Liver (tissue), 9 donors: Measurements from ENCODE around the gene ATP11A. TPM values are rescaled to one million over a fixed set of nuclear protein-coding genes. Genes with fewer than 3 reads are reported as not detected.
"Not testable (repeated sequence)": the region's sequence is repeated elsewhere in the genome, so short reads cannot be mapped to it uniquely, and the experiment has no call there.

Experiments
- DNase-seq: peaks from one replicate; pipeline ENCODE4 v3.0.0-alpha.2; 2017; ENCODE audit warnings: low spot score
- H3K27ac ChIP-seq, 2 donors: one replicate each; pipeline ENCODE4 v1.7.0; 2013; ENCODE audit warnings: inconsistent platforms in 2 of 2, low read length in 2 of 2, control low read depth in 1 of 2, low read depth in 1 of 2, mild to moderate bottlenecking in 1 of 2
- H3K27me3 ChIP-seq, 4 donors: one replicate each; pipeline versions ENCODE4 v1.6.1 to v1.7.0; 2013; ENCODE audit warnings: low read length in 3 of 4, inconsistent platforms in 1 of 4, mild to moderate bottlenecking in 1 of 4, moderate library complexity in 1 of 4; ENCODE audit not compliant: control insufficient read depth in 4 of 4, insufficient read depth in 4 of 4
- H3K36me3 ChIP-seq, 4 donors: one replicate each; pipeline versions ENCODE4 v1.6.1 to v1.7.0; 2013; ENCODE audit warnings: low read length in 3 of 4, mild to moderate bottlenecking in 3 of 4, low read depth in 1 of 4, moderate library complexity in 1 of 4; ENCODE audit not compliant: control insufficient read depth in 4 of 4, insufficient read depth in 3 of 4
- H3K4me1 ChIP-seq, 4 donors: one replicate each; pipeline versions ENCODE4 v1.6.1 to v1.7.0; 2013; ENCODE audit warnings: low read length in 3 of 4, mild to moderate bottlenecking in 3 of 4, moderate library complexity in 1 of 4; ENCODE audit not compliant: control insufficient read depth in 4 of 4, insufficient read depth in 4 of 4
- H3K4me3 ChIP-seq, 3 donors: one replicate each; pipeline versions ENCODE4 v1.6.1 to v1.7.0; 2013; ENCODE audit warnings: low read length in 3 of 3, control low read depth in 1 of 3, low read depth in 1 of 3, mild to moderate bottlenecking in 1 of 3
- H3K9ac ChIP-seq, 2 donors: one replicate each; pipeline ENCODE4 v1.7.0; 2013; ENCODE audit warnings: low read length in 2 of 2, mild to moderate bottlenecking in 2 of 2, moderate library complexity in 2 of 2, control low read depth in 1 of 2, low read depth in 1 of 2
- H3K9me3 ChIP-seq, 4 donors: one replicate each; pipeline versions ENCODE4 v1.6.1 to v1.7.0; 2013; ENCODE audit warnings: low read length in 3 of 4; ENCODE audit not compliant: control insufficient read depth in 4 of 4
- EGR1 ChIP-seq, 2 donors: IDR thresholded peaks; 2 replicates each; pipeline ENCODE4 v1.6.1; 2016 to 2018; ENCODE audit warnings: antibody characterized with exemption in 2 of 2, low read depth in 2 of 2
- FOXA1 ChIP-seq: IDR thresholded peaks from 2 replicates; pipeline ENCODE4 v1.6.1; 2016; ENCODE audit warnings: antibody characterized with exemption
- FOXA2 ChIP-seq: IDR thresholded peaks from 2 replicates; pipeline ENCODE4 v1.6.1; 2016; ENCODE audit warnings: antibody characterized with exemption
- GABPA ChIP-seq, 2 donors: IDR thresholded peaks in 1 of 2; conservative IDR thresholded peaks in 1 of 2; 2 replicates each; pipeline ENCODE4 v1.6.1; 2016; ENCODE audit warnings: antibody characterized with exemption in 2 of 2, mild to moderate bottlenecking in 1 of 2, moderate library complexity in 1 of 2
- HNF4A ChIP-seq, 2 donors: conservative IDR thresholded peaks; 2 replicates each; pipeline ENCODE4 v1.6.1; 2016; ENCODE audit warnings: antibody characterized with exemption in 2 of 2, mild to moderate bottlenecking in 2 of 2
- HNF4G ChIP-seq: IDR thresholded peaks from 2 replicates; pipeline ENCODE4 v1.6.1; 2016; ENCODE audit warnings: antibody characterized with exemption
- JUND ChIP-seq, 2 donors: IDR thresholded peaks; 2 replicates each; pipeline ENCODE4 v1.6.1; 2016; ENCODE audit warnings: antibody characterized with exemption in 2 of 2
- NR2F2 ChIP-seq: IDR thresholded peaks from 2 replicates; pipeline ENCODE4 v1.6.1; 2016; ENCODE audit warnings: antibody characterized with exemption
- RXRA ChIP-seq, 2 donors: IDR thresholded peaks; 2 replicates each; pipeline ENCODE4 v1.6.1; 2017 to 2018; ENCODE audit warnings: antibody characterized with exemption in 2 of 2, mild to moderate bottlenecking in 1 of 2
- SP1 ChIP-seq: IDR thresholded peaks from 2 replicates; pipeline ENCODE4 v1.6.1; 2018; ENCODE audit warnings: antibody characterized with exemption, mild to moderate bottlenecking
- TAF1 ChIP-seq: conservative IDR thresholded peaks from 2 replicates; pipeline ENCODE4 v1.6.1; 2016; ENCODE audit warnings: antibody characterized with exemption, mild to moderate bottlenecking
- YY1 ChIP-seq: IDR thresholded peaks from 2 replicates; pipeline ENCODE4 v1.6.1; 2016; ENCODE audit warnings: antibody characterized with exemption, mild to moderate bottlenecking
- WGBS: extraction: QIAGEN DNeasy Blood & Tissue Kit; methylation state at CpG from one replicate; pipeline ENCODE4 v1.1.7; 2013; 5-methylcytosine and 5-hydroxymethylcytosine counted together
- polyA plus RNA-seq, 2 donors: library from polyadenylated mRNA; stranded (reverse) in 1 of 2; unstranded in 1 of 2; fragments of 200-250 nt in 1 of 2; fragments of >200 nt in 1 of 2; fragmentation: Nextera tagmentation in 1 of 2; extraction: Ambion mirVana in 1 of 2; gene quantifications; one replicate each; pipeline versions ENCODE4 v1.2.1 to v1.2.3, GENCODE V29; 2013 to 2015
- total RNA-seq, 2 donors: library from RNA; depleted of rRNA; stranded (reverse); fragments of >200 nt; gene quantifications; one replicate each; pipeline ENCODE4 v1.2.3, GENCODE V29; 2014
- TF ChIP-seq, protein P1 (sequence below): IDR thresholded peaks from 2 replicates; pipeline ENCODE4 v1.6.1; 2016; ENCODE audit warnings: antibody characterized with exemption
- TF ChIP-seq, protein P2 (sequence below): IDR thresholded peaks from 2 replicates; pipeline ENCODE4 v1.6.1; 2016; ENCODE audit warnings: antibody characterized with exemption
- TF ChIP-seq, protein P3 (sequence below): IDR thresholded peaks from 2 replicates; pipeline ENCODE4 v1.6.1; 2016; ENCODE audit warnings: antibody characterized with exemption
- TF ChIP-seq, protein P4 (sequence below): fragments of 150-350 bp; IDR thresholded peaks from 2 replicates; pipeline ENCODE4 v1.5.1; 2017; ENCODE audit warnings: improper control_type of control experiment, low read depth, low read length; ENCODE audit not compliant: missing input control
- donor health status: healthy.
- donor health status: healthy.
- donor health status: healthy.
- donor health status: healthy.
- donor health status: healthy.

ATP11A gene
- total and polyA plus RNA-seq, 4 donors, result 8.7 to 27.9 (median 13.8) TPM

DNA sequence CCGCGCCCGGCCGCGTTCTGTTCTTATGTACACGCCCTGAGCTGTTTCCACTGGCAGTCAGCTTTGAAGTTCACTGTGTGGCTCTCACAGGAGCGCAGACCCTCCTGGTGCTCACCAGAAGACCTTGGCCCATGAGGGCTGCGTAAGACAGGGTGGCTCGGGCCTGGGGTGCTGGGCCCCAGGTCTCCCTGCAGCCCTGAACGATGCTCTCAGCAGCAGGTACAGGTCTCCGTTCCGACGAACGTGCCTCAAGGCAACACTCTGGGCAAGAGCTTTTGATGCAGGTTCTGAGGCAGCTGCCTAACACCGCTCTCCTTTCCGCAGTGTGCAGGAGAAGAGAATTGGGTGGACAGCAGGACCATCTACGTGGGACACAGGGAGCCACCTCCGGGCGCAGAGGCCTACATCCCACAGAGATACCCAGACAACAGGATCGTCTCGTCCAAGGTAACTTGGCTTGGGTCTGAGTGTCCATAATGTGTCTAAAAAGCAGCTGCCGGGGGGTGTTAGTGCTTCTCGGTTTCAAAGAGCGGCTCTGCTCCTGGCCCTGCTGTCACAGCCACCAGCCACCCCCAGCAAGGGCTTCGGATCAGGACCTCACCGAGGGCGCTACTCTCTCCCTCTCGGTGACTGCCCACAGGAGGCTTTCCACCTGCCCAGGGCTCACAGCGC, 95.1 kb downstream of the ATP11A start:
- H3K27ac ChIP-seq, result no peak overlapping the region
- TF ChIP-seq JUND (IDR thresholded peaks at IDR 0.05), result no peak
- TF ChIP-seq HNF4G, result no peak
- TF ChIP-seq EGR1 (IDR thresholded peaks at IDR 0.05; ENCODE audit: low read depth in 2 of 2), result no peak
- TF ChIP-seq HNF4A (conservative IDR thresholded peaks at IDR 0.05), result no peak
- TF ChIP-seq, protein P1, sequence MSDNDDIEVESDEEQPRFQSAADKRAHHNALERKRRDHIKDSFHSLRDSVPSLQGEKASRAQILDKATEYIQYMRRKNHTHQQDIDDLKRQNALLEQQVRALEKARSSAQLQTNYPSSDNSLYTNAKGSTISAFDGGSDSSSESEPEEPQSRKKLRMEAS, result no peak
- TF ChIP-seq YY1, result no peak
- no peak for TF ChIP-seq FOXA1
- TF ChIP-seq NR2F2, result no peak
- TF ChIP-seq TAF1, result no peak
- H3K27me3 ChIP-seq, result no peaks in the 10 kb centered on the region
- peaks cover 0 to 6% (median 4%) of the 10 kb centered on the region in 4 donors for H3K36me3 ChIP-seq
- 98% methylated on average over 29 of the region's 29 CpGs for WGBS
- DNase-seq, result no peak
- H3K4me3 ChIP-seq, result no peak overlapping the region
- no peak overlapping the region for H3K9ac ChIP-seq
- H3K4me1 ChIP-seq, result peaks cover 0 to 2% (median 0%) of the 10 kb centered on the region in 4 donors
- H3K9me3 ChIP-seq, result no peaks in the 10 kb centered on the region

DNA sequence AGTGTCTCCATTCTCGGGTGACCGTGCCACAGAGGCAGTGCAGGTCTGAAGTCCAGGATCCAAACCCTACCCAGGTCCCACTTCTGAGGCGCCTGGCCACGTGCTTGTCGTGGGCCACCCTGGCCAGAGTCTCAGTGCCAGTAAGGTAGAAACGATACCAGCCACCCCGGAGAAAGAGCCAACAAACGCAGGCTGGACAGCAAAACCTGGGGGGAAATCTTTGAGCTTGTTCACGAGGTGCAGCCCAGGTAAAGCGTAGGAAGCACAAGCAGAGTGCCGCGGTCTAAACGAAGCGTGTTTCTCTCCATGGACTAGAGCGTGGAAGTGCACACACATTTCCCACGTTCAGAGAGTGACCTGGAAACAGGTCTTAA, 95.6 kb downstream of the ATP11A start:
- no peak overlapping the region for H3K27ac ChIP-seq
- WGBS, result 98% methylated on average over 16 of the region's 16 CpGs

DNA sequence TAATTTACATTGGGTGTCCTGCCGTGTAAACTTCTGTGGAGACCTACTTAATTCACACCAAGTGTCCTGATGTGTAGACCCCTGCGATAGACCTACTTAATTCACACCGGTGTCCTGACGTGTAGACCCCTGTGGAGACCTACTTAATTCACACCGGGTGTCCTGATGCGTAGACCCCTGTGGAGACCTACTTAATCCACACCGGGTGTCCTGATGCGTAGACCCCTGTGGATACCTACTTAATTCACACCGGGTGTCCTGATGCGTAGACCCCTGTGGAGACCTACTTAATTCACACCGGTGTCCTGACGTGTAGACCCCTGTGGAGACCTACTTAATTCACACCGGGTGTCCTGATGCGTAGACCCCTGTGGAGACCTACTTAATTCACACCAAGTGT, 97.0 kb downstream of the ATP11A start:
- 89% methylated on average over 14 of the region's 14 CpGs for WGBS

More for the DNA sequence above, 95.6 kb downstream of the ATP11A start:
- Histone ChIP-seq H3K27me3 (no peaks in the 10 kb centered on the region), H3K4me3 (no peak overlapping the region), H3K36me3 (peaks cover 0 to 6% (median 4%) of the 10 kb centered on the region in 4 donors), H3K4me1 (peaks cover 0 to 2% (median 0%) of the 10 kb centered on the region in 4 donors), H3K9me3 (no peaks in the 10 kb centered on the region), H3K9ac (no peak overlapping the region)
- TF ChIP-seq, protein P2, sequence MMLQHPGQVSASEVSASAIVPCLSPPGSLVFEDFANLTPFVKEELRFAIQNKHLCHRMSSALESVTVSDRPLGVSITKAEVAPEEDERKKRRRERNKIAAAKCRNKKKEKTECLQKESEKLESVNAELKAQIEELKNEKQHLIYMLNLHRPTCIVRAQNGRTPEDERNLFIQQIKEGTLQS, result no peak
- TF ChIP-seq HNF4A (conservative IDR thresholded peaks at IDR 0.05), result no peak
- TF ChIP-seq, protein P3, sequence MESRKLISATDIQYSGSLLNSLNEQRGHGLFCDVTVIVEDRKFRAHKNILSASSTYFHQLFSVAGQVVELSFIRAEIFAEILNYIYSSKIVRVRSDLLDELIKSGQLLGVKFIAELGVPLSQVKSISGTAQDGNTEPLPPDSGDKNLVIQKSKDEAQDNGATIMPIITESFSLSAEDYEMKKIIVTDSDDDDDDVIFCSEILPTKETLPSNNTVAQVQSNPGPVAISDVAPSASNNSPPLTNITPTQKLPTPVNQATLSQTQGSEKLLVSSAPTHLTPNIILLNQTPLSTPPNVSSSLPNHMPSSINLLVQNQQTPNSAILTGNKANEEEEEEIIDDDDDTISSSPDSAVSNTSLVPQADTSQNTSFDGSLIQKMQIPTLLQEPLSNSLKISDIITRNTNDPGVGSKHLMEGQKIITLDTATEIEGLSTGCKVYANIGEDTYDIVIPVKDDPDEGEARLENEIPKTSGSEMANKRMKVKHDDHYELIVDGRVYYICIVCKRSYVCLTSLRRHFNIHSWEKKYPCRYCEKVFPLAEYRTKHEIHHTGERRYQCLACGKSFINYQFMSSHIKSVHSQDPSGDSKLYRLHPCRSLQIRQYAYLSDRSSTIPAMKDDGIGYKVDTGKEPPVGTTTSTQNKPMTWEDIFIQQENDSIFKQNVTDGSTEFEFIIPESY, result no peak
- TF ChIP-seq, protein P4, sequence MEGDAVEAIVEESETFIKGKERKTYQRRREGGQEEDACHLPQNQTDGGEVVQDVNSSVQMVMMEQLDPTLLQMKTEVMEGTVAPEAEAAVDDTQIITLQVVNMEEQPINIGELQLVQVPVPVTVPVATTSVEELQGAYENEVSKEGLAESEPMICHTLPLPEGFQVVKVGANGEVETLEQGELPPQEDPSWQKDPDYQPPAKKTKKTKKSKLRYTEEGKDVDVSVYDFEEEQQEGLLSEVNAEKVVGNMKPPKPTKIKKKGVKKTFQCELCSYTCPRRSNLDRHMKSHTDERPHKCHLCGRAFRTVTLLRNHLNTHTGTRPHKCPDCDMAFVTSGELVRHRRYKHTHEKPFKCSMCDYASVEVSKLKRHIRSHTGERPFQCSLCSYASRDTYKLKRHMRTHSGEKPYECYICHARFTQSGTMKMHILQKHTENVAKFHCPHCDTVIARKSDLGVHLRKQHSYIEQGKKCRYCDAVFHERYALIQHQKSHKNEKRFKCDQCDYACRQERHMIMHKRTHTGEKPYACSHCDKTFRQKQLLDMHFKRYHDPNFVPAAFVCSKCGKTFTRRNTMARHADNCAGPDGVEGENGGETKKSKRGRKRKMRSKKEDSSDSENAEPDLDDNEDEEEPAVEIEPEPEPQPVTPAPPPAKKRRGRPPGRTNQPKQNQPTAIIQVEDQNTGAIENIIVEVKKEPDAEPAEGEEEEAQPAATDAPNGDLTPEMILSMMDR, result no peak
- TF ChIP-seq GABPA (IDR thresholded peaks at IDR 0.05 in 1 of 2, conservative IDR thresholded peaks at IDR 0.05 in 1 of 2), result no peak
- no peak for TF ChIP-seq SP1
- no peak for TF ChIP-seq RXRA (IDR thresholded peaks at IDR 0.05)
- TF ChIP-seq EGR1 (IDR thresholded peaks at IDR 0.05; ENCODE audit: low read depth in 2 of 2), result no peak
- no peak for TF ChIP-seq FOXA2
- no peak for DNase-seq

More for the DNA sequence above, 97.0 kb downstream of the ATP11A start:
- not testable (repeated sequence) for H3K4me3 ChIP-seq, H3K27me3 ChIP-seq, H3K9me3 ChIP-seq, H3K4me1 ChIP-seq, DNase-seq, H3K36me3 ChIP-seq, H3K27ac ChIP-seq, H3K9ac ChIP-seq
